Spleen (tissue), 7 donors: ENCODE data around the gene JAKMIP1.

ENCODE experiments used
- CTCF ChIP-seq, 11 experiments: fragments of 200-600 bp in 7 of 11; fragments of 450-650 bp in 4 of 11; sonication (generic) in 4 of 11; IDR thresholded peaks in 8 of 11; conservative IDR thresholded peaks in 3 of 11; 1 replicate in 7 of 11; 2 replicates in 4 of 11; pipeline versions ENCODE4 v1.4.0 to v1.8.0; 2016 to 2021; ENCODE audit warnings: antibody characterized with exemption in 11 of 11, inconsistent platforms in 4 of 11, mild to moderate bottlenecking in 1 of 11
- POLR2A ChIP-seq, 3 donors: fragments of 450-650 bp; IDR thresholded peaks; one replicate each; pipeline ENCODE4 v1.5.1; 2017; ENCODE audit warnings: antibody characterized with exemption in 3 of 3, mild to moderate bottlenecking in 1 of 3
- donor health status: DM: no; HTN: no; CAD: no; lungs with moderate emphysema.
- donor health status: DM: no; HTN: no; CAD: no.
- donor health status: DM: no; HTN: no; CAD: no.

DNA sequence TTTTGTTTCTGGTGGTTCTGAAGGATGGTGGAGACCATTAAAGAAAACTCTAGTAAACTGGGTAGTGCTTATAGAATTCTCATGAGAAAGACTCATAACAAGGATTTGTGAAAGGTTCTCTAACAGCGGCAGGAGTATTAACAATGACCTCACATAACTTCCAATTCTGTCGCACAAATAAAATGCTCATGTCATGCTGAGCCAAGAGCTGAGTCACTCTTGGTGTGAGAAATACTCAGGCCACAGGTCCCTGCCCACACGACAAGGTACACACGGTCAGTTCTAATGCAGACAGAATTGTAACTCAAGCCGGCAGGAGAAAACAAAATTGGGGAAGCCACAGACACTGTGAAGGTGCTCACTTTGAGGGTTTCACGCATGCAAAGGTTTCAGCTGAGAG is 147.7 kb downstream of the JAKMIP1 start:
- TF ChIP-seq CTCF (IDR thresholded peaks at IDR 0.05 in 8 of 11, conservative IDR thresholded peaks at IDR 0.05 in 3 of 11) (no peak), POLR2A (IDR thresholded peaks at IDR 0.05) (no peak)
